Measurements from ENCODE around the gene RNU6-1.

- no peak for TF ChIP-seq CTCF (IDR thresholded peaks at IDR 0.05)
- TF ChIP-seq POLR2AphosphoS5 (IDR thresholded peaks at IDR 0.05) = no peak
These were observed 47.4 kb downstream of the RNU6-1 start for GRCh38 chr15:67792250-67792942.

Data from upper lobe of left lung (tissue), 4 donors.